HUDEP-2 (cell line): Measurements from ENCODE around the gene JARID2.

Experiments
- DNase-seq, 76 experiments: peaks; one replicate each; lab custom pipeline; 2025; ENCODE audit not compliant: unreplicated experiment in 76 of 76; lab: John Stamatoyannopoulos, UW

The JARID2 gene

GRCh38 chr6:15368186-15368585, 122.3 kb downstream of the JARID2 start:
- DNase-seq = no peak

DNA sequence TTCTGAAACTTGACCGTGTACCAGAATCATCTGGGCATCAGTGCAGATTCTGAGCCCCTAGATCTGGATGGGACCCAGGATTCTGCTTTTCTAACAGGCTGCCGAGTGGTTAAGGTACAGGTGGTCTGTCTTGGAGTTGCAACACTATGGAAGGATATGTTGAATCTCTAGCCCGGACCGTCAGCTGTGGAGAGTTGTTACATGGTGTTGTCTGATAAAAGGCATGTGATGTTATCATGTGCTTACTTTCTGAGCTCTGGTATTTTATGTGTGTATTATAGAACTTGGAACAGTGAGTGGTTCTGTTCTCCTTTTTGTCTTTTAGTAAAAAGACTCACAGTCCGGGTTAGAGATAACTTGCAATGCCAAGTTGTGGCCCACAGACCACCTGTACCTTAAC, 123.0 kb downstream of the JARID2 start:
- peak in 37 of 76 experiments; percentile 14 to 69 (median 35) for DNase-seq

DNA sequence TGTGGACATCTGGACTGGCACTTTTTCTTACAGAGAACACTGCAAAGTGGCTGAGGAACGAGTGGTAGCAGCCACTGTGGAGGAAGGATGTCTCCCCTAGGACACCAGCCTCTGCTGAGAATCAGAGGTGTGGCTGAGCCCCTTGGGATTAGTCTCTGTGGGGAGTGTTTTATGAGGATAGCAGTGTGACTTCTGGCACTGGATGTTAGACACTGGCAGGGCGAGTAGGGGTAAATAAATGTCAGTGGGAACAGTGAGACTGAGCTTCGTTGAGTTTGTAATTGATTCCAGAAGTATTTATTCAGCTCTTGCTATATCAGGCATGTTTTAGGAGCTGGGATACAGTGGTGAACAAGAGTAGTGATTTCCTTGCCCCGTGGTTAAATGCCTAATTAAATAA, 124.0 kb downstream of the JARID2 start:
- no peak for DNase-seq

DNA sequence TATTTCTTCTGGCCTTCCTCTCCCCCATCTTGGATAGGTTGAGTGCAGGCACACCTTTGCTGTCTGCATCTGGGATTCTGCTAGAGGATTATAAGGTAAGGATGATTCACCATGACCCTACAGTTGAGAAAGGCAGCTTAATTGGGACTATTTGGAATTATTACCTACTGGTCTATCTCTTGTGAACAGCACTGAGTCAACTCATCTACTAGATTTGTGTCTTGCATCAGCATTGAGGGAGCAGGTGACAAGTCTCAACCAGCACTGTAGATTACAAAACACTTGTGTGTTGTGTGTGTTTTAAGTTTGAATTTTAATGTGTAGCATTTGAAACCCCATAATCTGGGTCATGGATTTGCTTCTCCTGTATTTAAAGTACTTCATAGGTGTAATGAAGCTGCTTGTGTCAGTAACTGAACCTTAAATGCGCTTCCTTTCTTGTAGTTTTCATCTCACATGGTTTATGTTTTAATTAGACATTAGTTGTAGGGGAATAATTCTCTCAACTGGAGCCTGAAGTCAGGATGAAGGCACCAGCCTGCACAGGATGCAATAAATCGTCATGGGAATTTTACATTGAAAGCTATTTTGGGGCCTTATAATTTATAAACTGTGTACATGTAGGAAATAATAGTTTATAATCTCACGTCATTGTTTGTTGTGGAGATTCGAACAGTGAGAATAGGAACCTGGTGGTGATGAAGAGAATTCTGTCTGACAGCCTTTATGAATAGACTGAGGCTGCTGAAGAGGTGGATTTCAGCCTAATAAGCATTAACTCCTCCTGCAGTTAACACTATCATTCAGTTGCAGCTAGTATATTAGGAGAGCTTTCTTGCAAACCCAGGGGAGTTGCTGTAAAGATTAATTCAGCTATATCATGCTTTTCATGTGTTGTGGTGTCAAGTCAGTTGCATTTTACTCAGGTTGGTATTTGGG, 125.1 kb downstream of the JARID2 start:
- no peak for DNase-seq

GRCh38 chr6:15372932-15373331, 127.1 kb downstream of the JARID2 start:
- no peak for DNase-seq

DNA sequence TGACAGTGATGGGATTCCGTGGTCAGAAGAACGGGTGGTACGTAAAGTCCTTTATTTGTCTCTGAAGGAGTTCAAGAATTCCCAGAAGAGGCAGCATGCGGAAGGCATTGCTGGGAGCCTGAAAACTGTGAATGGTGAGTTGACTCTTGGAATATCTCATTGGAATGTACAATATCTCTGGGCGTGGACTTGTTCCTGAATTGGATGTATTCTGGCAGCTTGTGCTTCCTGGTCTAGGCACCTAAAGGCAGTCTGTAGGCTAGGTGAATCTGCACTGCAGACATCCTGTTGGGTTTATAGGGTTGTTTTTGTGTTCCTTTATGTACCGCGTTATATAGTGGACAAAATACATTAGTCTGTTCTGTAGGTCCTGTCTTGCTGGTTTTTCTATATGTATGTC, 128.2 kb downstream of the JARID2 start:
- DNase-seq = no peak

DNA sequence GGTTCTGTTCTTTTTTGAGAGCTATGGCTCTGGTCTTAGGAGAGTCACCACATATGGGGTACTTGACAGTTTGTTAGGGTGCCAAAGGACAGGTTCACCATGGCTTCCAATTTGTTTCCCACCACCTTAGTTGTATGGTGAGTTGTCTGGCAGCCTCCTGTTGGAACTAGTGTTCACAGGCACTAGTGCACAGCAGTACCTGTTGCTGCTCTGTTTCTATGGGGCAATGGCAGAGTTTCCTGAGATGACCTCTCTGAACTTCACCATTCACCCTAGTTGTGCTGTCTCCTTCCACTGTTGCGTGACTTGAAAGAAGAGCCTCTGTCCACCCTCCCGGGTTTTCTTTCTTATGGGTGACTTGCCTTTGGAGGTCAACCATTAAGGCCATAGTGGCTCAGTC, 129.1 kb downstream of the JARID2 start:
- no peak for DNase-seq

DNA sequence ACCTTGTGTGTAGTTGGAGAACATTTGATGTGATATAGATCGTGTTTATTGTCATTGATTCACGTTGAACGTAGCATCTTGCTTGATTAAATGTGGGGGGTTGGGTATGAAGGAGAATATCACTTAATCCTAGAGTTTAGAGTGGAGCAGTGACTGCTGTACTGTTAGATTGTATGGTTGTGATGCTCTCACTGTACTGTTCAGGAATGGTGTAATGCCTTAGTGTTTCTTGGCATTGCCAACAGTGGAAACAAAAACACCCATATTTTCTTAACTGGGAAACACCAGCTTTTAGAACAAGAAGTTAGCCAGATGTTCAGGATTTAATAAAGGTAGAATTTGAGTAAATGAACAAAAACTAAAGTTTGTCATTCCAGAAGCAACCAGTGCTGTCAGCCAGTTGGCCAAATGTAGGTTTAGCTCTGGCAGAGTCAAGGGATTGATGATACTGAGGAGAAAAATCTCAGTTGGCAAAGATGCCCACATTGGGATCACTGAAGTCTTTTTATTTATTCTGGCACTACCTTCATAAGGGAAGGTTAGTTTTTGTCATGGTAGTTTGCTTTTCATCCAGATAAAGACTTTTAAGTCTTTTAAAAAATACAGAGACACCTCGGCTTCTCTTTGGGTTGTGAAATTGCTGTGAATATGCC, 129.9 kb downstream of the JARID2 start:
- DNase-seq = no peak

GRCh38 chr6:15376900-15377487, 131.1 kb downstream of the JARID2 start:
- peak in 1 of 76 experiments; percentile 33 for DNase-seq

DNA sequence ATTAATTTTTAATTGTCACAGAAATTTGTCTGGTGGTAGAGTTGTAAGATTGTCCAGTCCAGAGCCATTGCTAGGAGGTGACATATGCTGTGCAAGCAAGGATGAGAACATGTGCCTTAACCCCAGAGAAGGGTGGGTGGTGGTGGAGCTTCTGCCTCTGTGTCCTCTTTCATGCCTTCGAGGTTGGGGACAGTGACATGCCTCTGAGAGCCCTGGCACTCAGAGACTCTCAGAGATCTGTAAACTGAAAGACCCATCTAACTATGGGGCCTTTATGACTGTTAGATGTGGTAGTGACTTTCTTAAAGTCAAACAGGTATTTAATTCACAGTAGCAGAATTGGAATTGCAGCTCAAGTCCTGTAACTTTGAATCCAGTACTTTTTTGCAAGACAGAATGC, 132.4 kb downstream of the JARID2 start:
- DNase-seq = no peak

DNA sequence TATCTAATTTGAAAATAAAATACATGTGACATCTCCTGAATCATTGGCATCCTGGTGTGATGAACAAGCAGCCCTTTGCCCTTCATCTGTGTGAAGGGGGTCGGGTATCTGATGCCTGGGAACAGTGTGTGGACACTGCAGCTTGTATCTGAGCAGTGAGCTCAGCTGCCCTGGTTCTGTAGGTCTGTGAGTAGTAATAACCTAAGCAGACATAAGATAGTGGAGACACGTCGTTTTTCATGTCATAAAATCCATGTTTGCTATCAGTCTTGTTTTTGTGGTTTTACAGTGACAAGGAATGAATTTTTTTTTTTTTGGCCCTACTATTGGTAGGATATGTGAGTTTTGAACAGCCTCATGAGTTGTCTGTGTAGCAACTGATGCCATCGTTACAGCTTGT, 133.0 kb downstream of the JARID2 start:
- DNase-seq = peak in 7 of 76 experiments; percentile 17 to 55 (median 33)

DNA sequence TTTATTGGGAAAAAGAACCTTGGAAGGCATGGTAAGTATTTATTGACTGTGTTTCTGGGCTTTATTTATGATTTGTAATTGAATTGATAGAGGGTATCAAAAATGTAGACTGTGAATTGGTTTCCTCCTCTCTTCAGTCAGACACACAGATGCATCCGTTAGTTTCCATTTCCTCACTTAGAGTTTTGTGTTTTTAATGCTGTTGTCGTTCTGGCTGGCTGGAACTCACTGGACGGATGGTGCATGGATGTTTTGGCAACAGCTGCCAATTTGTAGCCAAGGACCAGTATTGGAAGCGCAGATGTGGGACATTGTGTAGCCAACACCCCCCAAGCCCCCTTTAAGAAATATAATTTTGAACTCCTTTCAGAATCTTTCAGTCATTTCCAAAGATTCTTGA, 134.5 kb downstream of the JARID2 start:
- DNase-seq = no peak

- no peak for DNase-seq
Measured at GRCh38 chr6:15382089-15382488, 136.2 kb downstream of the JARID2 start.

DNA sequence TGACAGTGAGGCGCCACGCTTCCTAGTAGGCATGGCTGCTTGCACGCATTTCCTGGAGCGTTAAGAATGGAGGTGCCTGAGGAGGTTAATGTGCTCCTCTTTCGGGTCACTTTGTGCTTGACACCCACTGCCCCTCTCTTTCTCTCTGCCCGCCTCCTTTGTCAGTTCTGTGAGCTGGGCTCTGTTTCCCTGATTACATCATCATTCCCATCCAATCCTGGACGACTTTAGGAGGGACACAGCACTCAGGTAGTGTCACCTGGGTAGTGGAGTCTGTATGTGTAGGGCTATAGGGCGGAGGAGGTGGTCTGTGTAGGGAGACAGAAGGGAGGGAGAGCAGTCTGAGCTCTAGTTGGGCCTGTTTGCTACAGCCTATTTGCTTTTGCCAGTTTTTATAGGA, 136.8 kb downstream of the JARID2 start:
- no peak for DNase-seq

- no peak for DNase-seq
Measured at GRCh38 chr6:15384901-15385300, 139.0 kb downstream of the JARID2 start.

DNA sequence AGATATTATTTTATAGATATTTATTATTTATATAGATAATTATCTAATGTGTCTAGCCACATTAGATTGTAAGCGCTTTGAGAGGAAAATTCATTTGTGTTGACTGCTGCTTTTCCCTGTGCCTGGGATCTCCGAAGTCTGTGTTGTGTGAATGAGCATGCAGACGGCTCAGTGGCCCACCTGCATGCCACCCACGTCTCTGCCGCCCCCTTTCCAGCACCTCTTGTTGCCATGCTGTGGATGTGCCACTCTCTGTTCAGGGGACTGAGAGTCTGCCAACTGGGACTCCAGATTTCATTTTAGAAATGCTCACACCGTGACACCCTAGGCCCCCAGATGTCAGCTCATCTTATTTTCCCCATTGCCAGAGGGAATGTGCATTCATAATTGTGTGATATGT, 139.7 kb downstream of the JARID2 start:
- no peak for DNase-seq

GRCh38 chr6:15386110-15386755, 140.4 kb downstream of the JARID2 start:
- peak in 1 of 76 experiments; percentile 21 for DNase-seq

GRCh38 chr6:15386756-15387112, 140.9 kb downstream of the JARID2 start:
- DNase-seq = no peak

DNA sequence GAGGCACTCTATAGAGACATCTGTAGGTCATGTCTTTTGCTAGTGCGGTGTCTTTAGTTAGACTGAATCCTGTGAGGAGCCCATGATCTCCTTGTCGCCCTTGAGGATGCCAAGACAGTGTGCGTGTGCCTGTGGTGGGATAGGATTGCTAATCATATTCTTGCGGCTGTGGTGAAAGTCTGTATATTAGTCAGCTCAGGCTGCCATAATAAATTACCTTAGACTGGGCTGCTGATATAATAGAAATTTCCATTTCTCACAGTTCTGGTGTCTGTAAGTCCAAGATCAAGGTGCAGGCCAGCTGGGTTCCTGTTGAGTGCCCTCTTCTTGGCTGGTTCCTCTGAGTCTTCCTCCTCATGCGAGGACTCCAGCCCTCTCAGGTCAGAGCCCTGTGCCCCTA, 141.2 kb downstream of the JARID2 start:
- DNase-seq = no peak

- DNase-seq = no peak
Measured at GRCh38 chr6:15389084-15389764, 143.4 kb downstream of the JARID2 start.
